GM12891 (cell line): Measurements from ENCODE around the gene ECE2.

Experiments used
- PAX5 ChIP-seq: IDR thresholded peaks from 2 replicates; pipeline ENCODE4 v1.6.1; 2011; ENCODE audit warnings: low read length, moderate library complexity, mild to moderate bottlenecking; ENCODE audit not compliant: insufficient read depth, severe bottlenecking
- POLR2A ChIP-seq: IDR thresholded peaks from 2 replicates; pipeline ENCODE4 v1.6.1; 2011; ENCODE audit warnings: low read depth, low read length, control low read depth
- POLR2AphosphoS5 ChIP-seq: IDR thresholded peaks from 2 replicates; pipeline ENCODE4 v1.6.1; 2011; ENCODE audit warnings: low read depth, low read length, control low read depth
- POU2F2 ChIP-seq: IDR thresholded peaks from 2 replicates; pipeline ENCODE4 v1.6.1; 2011; ENCODE audit warnings: low read depth, mild to moderate bottlenecking, control low read depth, low read length, moderate library complexity
- SPI1 ChIP-seq: IDR thresholded peaks from 2 replicates; pipeline ENCODE4 v1.6.1; 2011; ENCODE audit warnings: low read depth, low read length, control low read depth
- TAF1 ChIP-seq: IDR thresholded peaks from 2 replicates; pipeline ENCODE4 v1.6.1; 2011; ENCODE audit warnings: low read depth, low read length, control low read depth

DNA sequence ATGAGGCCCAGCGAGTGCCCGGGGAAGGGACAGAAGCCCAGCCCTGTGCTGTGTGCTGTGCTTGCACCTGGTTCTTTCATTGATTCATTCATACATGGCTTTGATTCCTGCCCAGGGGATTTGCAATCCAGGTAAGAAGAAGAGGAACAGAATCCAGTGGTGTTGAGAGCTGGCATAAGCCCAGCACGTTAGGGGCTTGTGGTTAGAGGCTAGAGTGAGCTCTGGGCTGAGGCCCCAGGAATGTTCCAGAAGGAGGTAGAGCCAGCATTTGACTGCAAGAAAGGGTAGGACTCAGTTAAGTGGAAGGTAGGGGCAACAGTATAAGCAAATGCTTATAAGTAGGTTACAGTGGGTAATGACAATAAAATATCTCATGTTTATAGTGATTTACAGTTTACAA is 44.2 kb upstream of the ECE2 start:
- TF ChIP-seq TAF1 (no peak), POLR2A (no peak), POLR2AphosphoS5 (no peak), POU2F2 (no peak), SPI1 (no peak), PAX5 (no peak)
